HK-2 (cell line): ENCODE data around the gene WIPF1.
"Not testable (repeated sequence)": the region's sequence is repeated elsewhere in the genome, so short reads cannot be mapped to it uniquely, and the experiment has no call there.

Experiments used
- DNase-seq: peaks from one replicate; pipeline ENCODE4 v3.0.0-alpha.2; 2018; ENCODE audit not compliant: unreplicated experiment

Gene WIPF1

DNA sequence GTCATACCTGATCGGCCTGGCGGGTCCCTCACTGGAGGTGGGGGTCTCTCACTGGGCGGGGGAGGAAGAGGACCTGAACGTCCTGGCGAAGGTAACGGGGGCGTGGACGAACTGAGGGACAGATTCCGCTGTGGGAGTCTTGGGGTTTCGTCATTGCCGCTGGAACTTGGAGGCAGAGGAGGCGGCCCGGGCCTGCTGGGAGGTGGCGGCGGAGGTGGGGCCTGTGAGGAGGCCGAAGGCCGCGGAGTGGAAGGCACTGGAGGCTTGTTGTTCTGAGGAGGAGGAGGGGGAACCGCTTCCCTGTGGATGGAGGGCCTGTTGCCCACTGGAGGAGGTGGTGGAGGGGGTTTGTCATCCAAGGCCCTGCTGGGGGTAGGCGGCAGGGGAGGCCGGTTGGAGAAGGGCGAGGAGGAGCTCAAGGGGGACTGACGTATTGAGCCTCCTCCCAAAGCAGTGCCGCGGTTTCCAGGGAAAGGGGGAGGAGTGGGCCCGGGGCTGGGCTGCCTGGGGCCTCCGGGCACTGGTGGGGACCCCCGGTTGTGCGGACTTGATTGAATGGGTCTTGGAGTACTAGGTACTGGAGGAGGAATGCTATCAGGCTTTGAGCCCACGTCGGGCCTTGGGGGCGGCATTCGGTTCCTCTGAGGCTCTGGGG lies 25.8 kb downstream of the WIPF1 start:
- no peak for DNase-seq

GRCh38 chr2:174570318-174570958 lies 27.2 kb downstream of the WIPF1 start:
- no peak for DNase-seq

- no peak for DNase-seq
Observed at GRCh38 chr2:174569678-174570077, 27.9 kb downstream of the WIPF1 start.

- no peak for DNase-seq
Observed at GRCh38 chr2:174568425-174568824, 29.2 kb downstream of the WIPF1 start.

DNA sequence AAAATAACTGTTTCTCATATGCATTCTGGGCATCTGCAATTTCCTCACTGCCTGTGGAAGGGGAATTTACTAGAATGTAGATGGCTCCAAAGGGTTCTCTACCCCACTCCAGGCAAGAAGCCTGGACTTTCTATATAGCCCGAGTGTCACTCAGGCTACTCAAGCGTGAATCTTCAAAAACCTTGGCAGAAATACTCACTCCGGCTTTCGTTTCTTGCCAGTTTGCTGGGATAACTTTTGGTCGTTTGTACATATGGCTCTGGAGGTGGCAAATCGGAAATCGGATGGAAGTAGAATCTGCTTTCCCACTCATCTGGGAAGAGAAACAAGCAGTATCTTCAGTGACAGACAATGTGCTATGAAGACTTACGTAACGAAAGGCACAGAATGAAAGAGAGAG lies 30.7 kb downstream of the WIPF1 start:
- DNase-seq = no peak

GRCh38 chr2:174563530-174564282 lies 33.9 kb downstream of the WIPF1 start:
- no peak for DNase-seq

DNA sequence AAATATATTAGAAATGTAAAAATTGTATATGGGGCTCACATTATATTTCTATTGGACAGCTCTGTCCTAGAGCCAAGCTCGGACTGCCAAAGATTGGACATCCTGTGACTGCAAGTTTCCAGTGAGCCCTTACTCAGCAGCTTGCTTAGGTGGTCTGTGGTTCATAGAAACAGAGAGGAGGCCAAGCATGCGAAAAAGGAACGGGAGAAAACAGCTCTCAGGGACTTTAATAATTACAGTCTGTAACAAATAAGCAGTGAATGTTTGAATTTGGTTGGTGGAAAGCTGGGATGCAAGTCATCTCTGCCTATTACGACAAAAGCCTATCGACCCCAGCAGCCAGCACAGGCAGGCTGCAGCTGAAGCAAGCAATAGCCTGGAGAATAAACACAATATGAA lies 35.6 kb downstream of the WIPF1 start:
- no peak for DNase-seq

- DNase-seq = no peak
Observed at GRCh38 chr2:174561283-174561971, 36.2 kb downstream of the WIPF1 start.

- DNase-seq = no peak
Observed at GRCh38 chr2:174560737-174561136, 36.9 kb downstream of the WIPF1 start.

DNA sequence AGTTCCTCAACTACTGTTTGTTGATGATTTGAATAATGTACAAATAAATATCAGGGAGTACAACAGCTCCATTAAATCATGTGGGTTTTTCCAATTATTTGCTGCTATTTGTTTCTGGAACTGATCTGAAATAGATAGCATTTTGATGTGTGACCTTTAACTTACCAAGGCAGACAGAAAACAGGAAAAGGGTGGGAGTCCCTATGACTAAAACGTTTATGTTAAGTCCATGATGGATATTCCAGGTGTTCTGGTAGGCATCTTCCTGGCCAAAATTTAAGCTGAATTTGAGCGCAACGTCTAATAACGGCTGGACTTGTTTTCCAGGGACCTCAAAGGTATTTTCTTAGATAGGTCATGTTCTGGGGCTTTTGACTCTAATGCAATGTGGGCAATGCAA lies 41.6 kb downstream of the WIPF1 start:
- no peak for DNase-seq

- DNase-seq = no peak
Observed at GRCh38 chr2:174554529-174555150, 43.0 kb downstream of the WIPF1 start.

GRCh38 chr2:174553811-174554493 lies 43.7 kb downstream of the WIPF1 start:
- DNase-seq = no peak

DNA sequence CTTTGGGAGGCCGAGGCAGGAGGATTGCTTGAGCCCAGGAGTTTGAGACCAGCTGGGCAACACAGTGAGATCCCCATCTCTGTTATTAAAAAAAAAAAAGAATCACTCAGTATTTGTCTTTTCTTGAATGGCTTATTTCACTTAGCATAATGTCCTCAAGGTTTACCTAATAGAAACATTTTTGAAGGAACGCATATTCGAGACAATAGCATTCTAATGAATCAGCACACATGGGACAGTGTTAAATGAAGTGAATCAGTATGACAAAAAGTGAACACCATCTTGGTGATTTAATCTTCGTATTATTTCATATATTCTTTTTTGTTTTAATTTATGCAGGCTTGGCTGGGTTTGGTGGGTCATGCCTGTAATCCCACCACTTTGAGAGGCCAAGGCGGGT lies 44.7 kb downstream of the WIPF1 start:
- no peak for DNase-seq

DNA sequence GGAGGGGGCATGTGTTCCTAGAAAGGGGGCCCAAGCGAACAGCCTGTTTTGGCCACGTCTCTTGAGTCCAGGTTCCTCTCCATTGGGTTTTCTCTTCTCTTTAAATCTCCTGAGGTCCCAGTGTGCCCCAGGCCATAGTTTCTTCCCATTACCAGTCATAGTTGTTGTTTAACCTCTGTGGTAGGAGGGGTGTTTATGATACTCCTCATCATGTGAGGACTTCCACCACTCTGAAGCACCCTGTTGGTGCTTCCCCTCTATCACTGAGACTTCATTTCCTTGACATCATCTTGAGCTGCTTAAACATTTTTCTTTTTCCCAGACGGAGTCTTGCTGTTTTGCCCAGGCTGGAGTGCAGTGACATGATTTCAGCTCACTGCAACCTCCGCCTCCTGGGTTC lies 45.9 kb downstream of the WIPF1 start:
- no peak for DNase-seq

DNA sequence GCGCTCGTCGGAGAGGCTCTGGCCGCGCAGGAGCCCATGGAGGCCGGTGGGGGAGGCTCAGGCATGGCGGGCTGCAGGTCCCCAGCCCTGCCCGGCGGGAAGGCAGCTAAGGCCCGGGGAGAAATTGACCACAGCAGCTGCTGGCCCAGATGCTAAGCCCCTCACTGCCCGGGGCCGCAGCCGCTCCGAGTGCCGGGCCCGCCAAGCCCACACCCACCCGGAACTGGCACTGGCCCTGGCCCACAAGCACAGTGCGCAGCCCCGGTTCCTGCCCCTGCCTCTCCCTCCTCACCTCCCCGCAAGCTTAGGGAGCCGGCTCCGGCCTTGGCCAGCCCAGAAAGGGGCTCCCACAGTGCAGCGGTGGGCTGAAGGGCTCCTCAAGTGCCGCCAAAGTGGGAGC lies 49.0 kb downstream of the WIPF1 start:
- not testable (repeated sequence) for DNase-seq

DNA sequence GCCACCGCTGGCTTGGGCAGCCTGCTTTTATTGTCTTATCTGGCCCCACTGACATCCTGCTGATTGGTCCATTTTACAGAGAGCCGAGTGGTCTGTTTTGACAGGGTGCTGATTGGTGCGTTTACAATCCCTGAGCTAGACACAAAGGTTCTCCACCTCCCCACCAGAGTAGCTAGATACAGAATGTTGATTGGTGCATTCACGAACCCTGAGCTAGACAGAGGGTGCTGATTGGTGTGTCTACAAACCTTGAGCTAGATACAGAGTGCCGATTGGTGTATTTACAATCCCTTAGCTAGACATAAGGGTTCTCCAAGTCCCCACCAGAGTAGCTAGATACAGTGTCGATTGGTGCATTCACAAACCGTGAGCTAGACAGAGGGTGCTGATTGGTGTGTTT lies 49.6 kb downstream of the WIPF1 start:
- DNase-seq = not testable (repeated sequence)

DNA sequence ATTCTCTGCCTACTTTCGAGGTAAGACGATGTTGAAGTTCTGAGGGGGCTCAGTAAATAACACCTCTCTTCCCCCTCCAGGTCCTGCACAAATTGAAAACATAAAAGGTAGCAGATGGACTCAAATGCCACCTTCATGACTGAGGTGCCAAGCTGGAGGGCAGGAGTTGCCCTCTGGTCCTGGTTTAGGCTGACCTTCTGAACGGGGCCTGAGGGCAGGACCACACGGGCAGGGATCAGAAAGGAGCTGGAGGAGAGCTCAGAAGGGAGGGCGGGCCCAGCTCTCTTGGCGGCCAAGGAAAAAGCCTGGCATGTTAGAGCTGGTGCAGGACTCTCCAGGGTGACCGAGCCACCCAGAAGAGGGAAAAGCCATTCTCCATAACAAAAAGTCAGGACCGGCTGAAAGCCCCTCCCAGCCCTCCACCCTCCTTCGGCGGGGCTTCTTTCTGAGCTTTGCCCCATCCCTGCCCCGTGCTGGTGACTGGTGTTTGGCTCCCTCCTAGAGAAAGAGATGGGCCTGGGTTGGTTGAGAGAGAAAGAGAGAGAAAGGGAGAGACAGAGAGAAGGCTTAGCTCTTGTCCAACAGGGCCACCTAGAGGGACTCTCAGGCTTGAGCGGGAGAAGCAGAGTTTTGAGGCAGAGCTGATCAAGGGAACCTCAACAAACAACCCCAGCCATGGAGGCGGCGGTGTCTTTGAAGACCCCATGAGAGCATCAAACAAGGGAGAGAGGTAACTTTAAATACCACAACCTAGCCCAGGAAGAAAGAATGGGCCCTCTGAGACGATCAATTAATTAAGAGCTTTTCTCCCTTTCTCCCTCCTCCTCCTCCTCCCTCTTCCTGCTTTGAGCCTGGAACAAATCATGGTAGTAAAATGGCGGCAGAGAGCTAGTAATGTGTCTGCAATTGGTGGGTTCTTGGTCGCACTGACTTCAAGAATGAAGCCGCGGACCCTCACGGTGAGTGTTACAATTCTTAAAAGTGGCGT lies 50.8 kb downstream of the WIPF1 start:
- peak; percentile 22 for DNase-seq

GRCh38 chr2:174545240-174545639 lies 52.4 kb downstream of the WIPF1 start:
- DNase-seq = no peak

DNA sequence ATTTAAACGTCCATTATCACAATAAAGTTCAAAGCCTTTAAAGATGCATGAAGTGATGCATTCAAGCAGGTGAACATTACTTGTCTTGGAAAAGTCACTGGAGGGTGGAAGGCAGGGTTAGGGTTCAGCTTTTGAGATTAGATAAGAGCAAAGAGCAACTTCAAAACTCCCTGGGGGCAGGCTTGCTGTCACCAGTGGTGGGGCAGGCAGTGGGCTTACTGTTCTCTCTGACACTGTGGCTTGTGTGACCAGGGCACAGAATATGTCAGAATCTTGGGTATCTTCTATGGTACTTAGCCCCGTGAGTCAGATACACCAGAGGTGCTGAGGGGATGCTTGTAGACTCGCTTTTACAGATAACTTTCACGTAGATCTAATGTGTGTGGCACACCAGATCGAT lies 52.8 kb downstream of the WIPF1 start:
- DNase-seq = no peak

- DNase-seq = no peak
Observed at GRCh38 chr2:174544156-174544555, 53.4 kb downstream of the WIPF1 start.
